Measurements from ENCODE around the gene MEF2D. TPM values are rescaled to one million over a fixed set of nuclear protein-coding genes. Genes with fewer than 3 reads are reported as not detected.

Gene MEF2D
- polyA plus RNA-seq, 1 donor (not counting 4 experiments of a cell fraction or from before 2014, with no cell fraction given): 9.3 TPM

- no peaks in the 10 kb centered on the region for H3K79me2 ChIP-seq (ENCODE audit: control insufficient read depth, insufficient read depth, low read length)
- H3K9me3 ChIP-seq (ENCODE audit: control insufficient read depth, low read depth, low read length): no peaks in the 10 kb centered on the region
- no peak overlapping the region for H3K4me2 ChIP-seq (ENCODE audit: control insufficient read depth, extremely low read depth, insufficient read depth, low read depth, low read length)
- H3K27ac ChIP-seq (ENCODE audit: control insufficient read depth, insufficient read depth, low read length): no peak overlapping the region
- H3K36me3 ChIP-seq (ENCODE audit: control insufficient read depth in 2 of 2, extremely low read depth in 1 of 2, insufficient read depth in 2 of 2, low read length in 2 of 2): peaks cover 0 to 18% of the 10 kb centered on the region in 2 experiments
- no peaks in the 10 kb centered on the region for H3K9me1 ChIP-seq (ENCODE audit: control insufficient read depth, extremely low read depth, insufficient read depth, low read length)
- no peaks in the 10 kb centered on the region for H4K20me1 ChIP-seq (ENCODE audit: control insufficient read depth, extremely low read depth, insufficient read depth, low read length)
- H3K4me1 ChIP-seq (ENCODE audit: control insufficient read depth, extremely low read depth, insufficient read depth, low read length): no peaks in the 10 kb centered on the region
- H3K27me3 ChIP-seq (ENCODE audit: control insufficient read depth, extremely low read depth, insufficient read depth, low read length): no peaks in the 10 kb centered on the region
- FAIRE-seq: no peak
- DNase-seq (ENCODE audit: low read depth, low spot score): no peak
- H3K9ac ChIP-seq (ENCODE audit: control insufficient read depth, extremely low read depth, insufficient read depth, low read length): no peak overlapping the region
- dilution Hi-C loops (cut with MboI; ENCODE audit: extremely low pct_ligation_motif_present, low sequenced_read_pairs): no loop called here
- no peak overlapping the region for H2AFZ ChIP-seq (ENCODE audit: control insufficient read depth, low read length)
- TF ChIP-seq, protein P1, sequence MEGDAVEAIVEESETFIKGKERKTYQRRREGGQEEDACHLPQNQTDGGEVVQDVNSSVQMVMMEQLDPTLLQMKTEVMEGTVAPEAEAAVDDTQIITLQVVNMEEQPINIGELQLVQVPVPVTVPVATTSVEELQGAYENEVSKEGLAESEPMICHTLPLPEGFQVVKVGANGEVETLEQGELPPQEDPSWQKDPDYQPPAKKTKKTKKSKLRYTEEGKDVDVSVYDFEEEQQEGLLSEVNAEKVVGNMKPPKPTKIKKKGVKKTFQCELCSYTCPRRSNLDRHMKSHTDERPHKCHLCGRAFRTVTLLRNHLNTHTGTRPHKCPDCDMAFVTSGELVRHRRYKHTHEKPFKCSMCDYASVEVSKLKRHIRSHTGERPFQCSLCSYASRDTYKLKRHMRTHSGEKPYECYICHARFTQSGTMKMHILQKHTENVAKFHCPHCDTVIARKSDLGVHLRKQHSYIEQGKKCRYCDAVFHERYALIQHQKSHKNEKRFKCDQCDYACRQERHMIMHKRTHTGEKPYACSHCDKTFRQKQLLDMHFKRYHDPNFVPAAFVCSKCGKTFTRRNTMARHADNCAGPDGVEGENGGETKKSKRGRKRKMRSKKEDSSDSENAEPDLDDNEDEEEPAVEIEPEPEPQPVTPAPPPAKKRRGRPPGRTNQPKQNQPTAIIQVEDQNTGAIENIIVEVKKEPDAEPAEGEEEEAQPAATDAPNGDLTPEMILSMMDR (optimal IDR thresholded peaks at IDR 0.05 in 1 of 3, IDR thresholded peaks at IDR 0.05 in 1 of 3, conservative IDR thresholded peaks at IDR 0.05 in 1 of 3; ENCODE audit: extremely low read depth in 1 of 3, insufficient read depth in 2 of 3, low read length in 3 of 3): no peak
- no peak for TF ChIP-seq EZH2 (IDR thresholded peaks at IDR 0.05; ENCODE audit: low read length)
- no peak overlapping the region for H3K4me3 ChIP-seq (ENCODE audit: control insufficient read depth in 2 of 3, extremely low read depth in 1 of 3, insufficient read depth in 2 of 3, low read depth in 1 of 3, low read length in 3 of 3)
Measured at GRCh38 chr1:156539818-156540355, 39.3 kb upstream of the MEF2D start.

DNA sequence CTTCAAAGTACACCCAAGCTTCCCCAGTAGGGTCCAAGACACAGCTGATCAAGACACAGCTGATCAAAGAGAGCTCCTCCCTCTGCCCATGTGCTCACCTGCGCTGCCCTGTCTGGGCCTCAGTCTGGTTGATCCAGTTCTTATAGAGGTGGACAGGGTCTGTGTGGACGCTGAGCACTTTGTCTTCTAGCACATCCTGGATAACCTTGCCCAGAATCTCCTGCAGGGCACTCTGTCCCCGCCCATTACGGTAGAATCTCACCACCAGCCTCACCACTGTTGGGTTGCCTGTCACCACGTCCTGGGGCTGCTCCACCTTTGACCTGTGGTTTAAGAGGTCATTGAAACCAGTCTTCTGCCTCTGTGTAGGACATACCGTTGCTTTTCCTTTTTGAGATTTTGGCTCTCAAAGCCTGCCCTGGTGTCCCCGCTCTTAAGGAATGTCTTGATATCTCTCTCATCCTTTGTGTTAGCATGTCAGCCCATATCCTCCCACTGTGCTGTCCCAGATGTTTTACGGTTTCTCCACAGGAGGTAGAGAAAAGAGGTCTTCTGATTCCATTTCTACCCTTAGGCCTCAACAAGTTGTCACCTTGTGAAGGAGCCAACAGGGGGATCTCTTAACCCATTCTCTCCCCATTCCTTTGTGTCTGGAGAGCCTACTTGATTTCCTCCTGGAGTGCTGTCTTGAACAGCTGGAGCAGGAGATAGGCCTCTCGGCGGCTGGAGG is 38.3 kb upstream of the MEF2D start:
- no peak for TF ChIP-seq EZH2 (IDR thresholded peaks at IDR 0.05; ENCODE audit: low read length)
- TF ChIP-seq, protein P1 (optimal IDR thresholded peaks at IDR 0.05 in 1 of 3, IDR thresholded peaks at IDR 0.05 in 1 of 3, conservative IDR thresholded peaks at IDR 0.05 in 1 of 3; ENCODE audit: extremely low read depth in 1 of 3, insufficient read depth in 2 of 3, low read length in 3 of 3): no peak
- DNase-seq (ENCODE audit: low read depth, low spot score) (no peak), FAIRE-seq (no peak)
- no peak overlapping the region for H3K9ac ChIP-seq (ENCODE audit: control insufficient read depth, extremely low read depth, insufficient read depth, low read length)
- H3K27me3 ChIP-seq (ENCODE audit: control insufficient read depth, extremely low read depth, insufficient read depth, low read length): no peaks in the 10 kb centered on the region
- dilution Hi-C loops (cut with MboI; ENCODE audit: extremely low pct_ligation_motif_present, low sequenced_read_pairs): no loop called here
- H3K27ac ChIP-seq (ENCODE audit: control insufficient read depth, insufficient read depth, low read length): no peak overlapping the region
- peaks cover 0 to 22% of the 10 kb centered on the region in 2 experiments for H3K36me3 ChIP-seq (ENCODE audit: control insufficient read depth in 2 of 2, extremely low read depth in 1 of 2, insufficient read depth in 2 of 2, low read length in 2 of 2)
- no peaks in the 10 kb centered on the region for H3K79me2 ChIP-seq (ENCODE audit: control insufficient read depth, insufficient read depth, low read length)
- H3K4me1 ChIP-seq (ENCODE audit: control insufficient read depth, extremely low read depth, insufficient read depth, low read length): no peaks in the 10 kb centered on the region
- no peaks in the 10 kb centered on the region for H4K20me1 ChIP-seq (ENCODE audit: control insufficient read depth, extremely low read depth, insufficient read depth, low read length)
- no peak overlapping the region for H2AFZ ChIP-seq (ENCODE audit: control insufficient read depth, low read length)
- no peaks in the 10 kb centered on the region for H3K9me1 ChIP-seq (ENCODE audit: control insufficient read depth, extremely low read depth, insufficient read depth, low read length)
- no peak overlapping the region for H3K4me2 ChIP-seq (ENCODE audit: control insufficient read depth, extremely low read depth, insufficient read depth, low read depth, low read length)
- no peak overlapping the region for H3K4me3 ChIP-seq (ENCODE audit: control insufficient read depth in 2 of 3, extremely low read depth in 1 of 3, insufficient read depth in 2 of 3, low read depth in 1 of 3, low read length in 3 of 3)
- H3K9me3 ChIP-seq (ENCODE audit: control insufficient read depth, low read depth, low read length): no peaks in the 10 kb centered on the region

All from keratinocyte (primary cell).